K562 (cell line): Measurements from ENCODE around the gene HEXIM2. TPM values are rescaled to one million over a fixed set of nuclear protein-coding genes. Genes with fewer than 3 reads are reported as not detected.

ENCODE experiments used
- ATF3 ChIP-seq, 2 experiments: fragments of 450-650 bp in 1 of 2; sonication (generic) in 1 of 2; formaldehyde crosslinking in 1 of 2; IDR thresholded peaks in 1 of 2; conservative IDR thresholded peaks in 1 of 2; 2 replicates each; pipeline versions ENCODE4 v1.6.1 to v1.8.1; 2016 to 2023; ENCODE audit warnings: mild to moderate bottlenecking in 2 of 2, moderate library complexity in 2 of 2, inconsistent platforms in 1 of 2, missing genetic modification reagents in 1 of 2
- BRD4 ChIP-seq: fragments of 200-600 bp; sonication (generic); IDR thresholded peaks from 2 replicates; pipeline ENCODE4 v1.6.1; 2017; ENCODE audit warnings: inconsistent platforms
- ELF1 ChIP-seq: fragments of 200-800 bp; sonication (Bioruptor generic); IDR thresholded peaks from 2 replicates; pipeline ENCODE4 v1.6.1; 2016; ENCODE audit warnings: missing genetic modification characterization, missing compliant biosample characterization
- MCM2 ChIP-seq: fragments of 450-650 bp; IDR thresholded peaks from 2 replicates; pipeline ENCODE4 v1.6.1; 2017; ENCODE audit warnings: low read depth, mild to moderate bottlenecking
- NFIC ChIP-seq: fragments of 450-650 bp; IDR thresholded peaks from 2 replicates; pipeline ENCODE4 v1.6.1; 2017; ENCODE audit warnings: mild to moderate bottlenecking, inconsistent platforms
- PHB ChIP-seq: fragments of 250-450 bp; sonication (Bioruptor Pico); IDR thresholded peaks from 2 replicates; pipeline ENCODE4 v1.5.0; 2021
- RFX5 ChIP-seq: IDR thresholded peaks from 2 replicates; pipeline ENCODE4 v1.6.1; 2011; ENCODE audit warnings: low read depth, mild to moderate bottlenecking, improper control_type of control experiment, low read length
- SMARCA4 ChIP-seq: fragments of 450-650 bp; IDR thresholded peaks from 2 replicates; pipeline ENCODE4 v1.6.1; 2016
- SOX6 ChIP-seq: fragments of 450-650 bp; IDR thresholded peaks from 2 replicates; pipeline ENCODE4 v1.6.1; 2014; ENCODE audit warnings: mild to moderate bottlenecking
- TEAD4 ChIP-seq, 2 experiments: sonication (generic) in 1 of 2; formaldehyde crosslinking in 1 of 2; IDR thresholded peaks; 2 replicates each; pipeline versions ENCODE4 v1.6.1 to v1.8.0; 2012 to 2022; ENCODE audit warnings: borderline replicate concordance in 1 of 2, inconsistent platforms in 1 of 2, low read length in 1 of 2, mild to moderate bottlenecking in 1 of 2, missing genetic modification reagents in 1 of 2
- USF1 ChIP-seq: sonication (generic); formaldehyde crosslinking; IDR thresholded peaks from 2 replicates; pipeline ENCODE4 v1.9.0; 2022; ENCODE audit warnings: mild to moderate bottlenecking, missing genetic modification reagents
- ZBED1 ChIP-seq: IDR thresholded peaks from 2 replicates; pipeline ENCODE4 v1.6.1; 2014
- ZC3H4 ChIP-seq: sonication (generic); formaldehyde crosslinking; IDR thresholded peaks from 2 replicates; pipeline ENCODE4 v1.9.0; 2021; ENCODE audit warnings: missing genetic modification reagents, borderline replicate concordance
- ZMIZ1 ChIP-seq, 2 experiments: fragments of 150-350 bp in 1 of 2; IDR thresholded peaks; 2 replicates each; pipeline ENCODE4 v1.6.1; 2012 to 2016; ENCODE audit warnings: low read depth in 2 of 2, low read length in 2 of 2, mild to moderate bottlenecking in 1 of 2, moderate library complexity in 1 of 2
- ZNF197 ChIP-seq: fragments of 200-800 bp; sonication (Bioruptor generic); IDR thresholded peaks from 2 replicates; pipeline ENCODE4 v1.6.1; 2016; ENCODE audit warnings: low read depth, missing genetic modification characterization, missing compliant biosample characterization
- ZNF212 ChIP-seq: fragments of 450-650 bp; formaldehyde crosslinking; IDR thresholded peaks from 2 replicates; pipeline ENCODE4 v1.4.0; 2020; ENCODE audit warnings: mild to moderate bottlenecking
- ZNF586 ChIP-seq: fragments of 450-650 bp; formaldehyde crosslinking; conservative IDR thresholded peaks from 2 replicates; pipeline ENCODE4 v1.4.0; 2020; ENCODE audit warnings: mild to moderate bottlenecking, moderate library complexity
- ZNF695 ChIP-seq: fragments of 450-650 bp; formaldehyde crosslinking; IDR thresholded peaks from 2 replicates; pipeline ENCODE4 v1.4.0; 2020; ENCODE audit warnings: mild to moderate bottlenecking, moderate library complexity
- polyA plus RNA-seq, 8 experiments: library from polyadenylated mRNA; depleted of rRNA in 4 of 8; stranded (reverse) in 5 of 8; unstranded in 3 of 8; fragments of >200 nt; fragmentation: Nextera tagmentation in 2 of 8; fragmentation: Illumina TruSeq in 1 of 8; extraction: Ambion mirVana in 2 of 8; extraction: Trizol in 1 of 8; gene quantifications; 2 replicates each; pipeline versions ENCODE4 v1.2.1 to v1.2.3, GENCODE V29; 2011 to 2014; ENCODE audit warnings: inconsistent platforms in 1 of 8, missing spikeins in 1 of 8
- total RNA-seq, 7 experiments: library from RNA; depleted of rRNA in 6 of 7; stranded (reverse); fragments of >200 nt in 6 of 7; fragmentation: Illumina TruSeq in 2 of 7; extraction: Trizol in 2 of 7; gene quantifications; 2 replicates each; pipeline versions ENCODE4 v1.2.1 to v1.2.3, GENCODE V29; 2011 to 2021; ENCODE audit warnings: low replicate concordance in 1 of 7
- TF ChIP-seq, protein P1 (sequence below): fragments of 250-450 bp; sonication (Bioruptor Pico); IDR thresholded peaks from 2 replicates; pipeline ENCODE4 v1.5.1; 2021; ENCODE audit warnings: mild to moderate bottlenecking

HEXIM2 gene
- total and polyA plus RNA-seq, 9 of the 15 experiments (the other 6 are each of a cell fraction or from before 2014, with no cell fraction given), result 0.69 to 3.4 (median 1.1) TPM; not detected in 2

GRCh38 chr17:45146890-45147580, 14.6 kb upstream of the HEXIM2 start (continued):
- TF ChIP-seq ATF3 (IDR thresholded peaks at IDR 0.05), result peak; percentile 58; the same call in 1 of the 2 replicates
- no peak for TF ChIP-seq ATF3 (CRISPR knock-in tag; conservative IDR thresholded peaks at IDR 0.05)
- no peak for TF ChIP-seq MCM2
- 0 out of 2 replicates have a peak, but pooled peaks have one; percentile 62 for TF ChIP-seq ZNF212 (CRISPR knock-in tag)
- TF ChIP-seq ZC3H4 (CRISPR knock-in tag), result 0 out of 2 replicates have a peak, but pooled peaks have one; percentile 40
- TF ChIP-seq USF1 (CRISPR knock-in tag), result peak; percentile 85; the same call in 1 of the 2 replicates
- peak; percentile 65 for TF ChIP-seq TEAD4 (IDR thresholded peaks at IDR 0.05; ENCODE audit: low read length)
- no peak for TF ChIP-seq TEAD4 (CRISPR knock-in tag; IDR thresholded peaks at IDR 0.05; ENCODE audit: borderline replicate concordance)
- 0 out of 2 replicates have a peak, but pooled peaks have one; percentile 10 for TF ChIP-seq ZNF586 (CRISPR knock-in tag)
- 0 out of 2 replicates have a peak, but pooled peaks have one; percentile 69 for TF ChIP-seq ZNF197 (CRISPR knock-in tag)
- TF ChIP-seq NFIC, result 0 out of 2 replicates have a peak, but pooled peaks have one; percentile 1
- TF ChIP-seq PHB, result 0 out of 2 replicates have a peak, but pooled peaks have one; percentile 67
- TF ChIP-seq ELF1, result peak; percentile 41; the same call in 1 of the 2 replicates
- TF ChIP-seq, protein P1, sequence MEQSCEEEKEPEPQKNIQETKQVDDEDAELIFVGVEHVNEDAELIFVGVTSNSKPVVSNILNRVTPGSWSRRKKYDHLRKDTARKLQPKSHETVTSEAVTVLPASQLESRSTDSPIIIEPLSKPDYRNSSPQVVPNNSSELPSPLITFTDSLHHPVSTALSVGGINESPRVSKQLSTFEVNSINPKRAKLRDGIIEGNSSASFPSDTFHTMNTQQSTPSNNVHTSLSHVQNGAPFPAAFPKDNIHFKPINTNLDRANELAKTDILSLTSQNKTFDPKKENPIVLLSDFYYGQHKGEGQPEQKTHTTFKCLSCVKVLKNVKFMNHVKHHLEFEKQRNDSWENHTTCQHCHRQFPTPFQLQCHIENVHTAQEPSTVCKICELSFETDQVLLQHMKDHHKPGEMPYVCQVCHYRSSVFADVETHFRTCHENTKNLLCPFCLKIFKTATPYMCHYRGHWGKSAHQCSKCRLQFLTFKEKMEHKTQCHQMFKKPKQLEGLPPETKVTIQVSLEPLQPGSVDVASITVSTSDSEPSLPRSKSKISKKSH, result no peak
- TF ChIP-seq ZBED1, result no peak
- TF ChIP-seq ZNF695 (CRISPR knock-in tag), result peak; percentile 53; the same call in 1 of the 2 replicates
- peak; percentile 74; the same call in 1 of the 2 replicates for TF ChIP-seq SMARCA4
- TF ChIP-seq RFX5, result no peak
- TF ChIP-seq SOX6, result peak; percentile 82
- peak; percentile 63; the same call in 1 of the 2 replicates for TF ChIP-seq BRD4
- TF ChIP-seq ZMIZ1 (IDR thresholded peaks at IDR 0.05; ENCODE audit: low read depth in 2 of 2, low read length in 2 of 2), result peak in 1 of 2 experiments; percentile 28; a peak in 1 of 4 replicates
